GM12878 (cell line): Measurements from ENCODE around the gene HSF2BP. TPM values are rescaled to one million over a fixed set of nuclear protein-coding genes. Genes with fewer than 3 reads are reported as not detected.

ENCODE experiments used
- ATAC-seq: fragments of 200-7000 bp; cut with Tn5 transposase; 3 replicates; pipeline ENCODE4 v1.9.1; 2020; ENCODE audit warnings: mild to moderate bottlenecking, moderate library complexity
- BruUV-seq: library from RNA; stranded (reverse); fragments of 400-500 nt; replicated peaks from 2 replicates; lab custom pipeline; 2021; lab: Mats Ljungman, UMichigan
- CTCF ChIA-PET: fragments of 300-600 bp; sonication (Branson Sonifier 250); formaldehyde crosslinking; extraction: SDS; loops from one replicate; lab custom pipeline; 2021; ENCODE audit warnings: inconsistent platforms; lab: Yijun Ruan, JAX
- POLR2A ChIA-PET: fragments of 350-600 bp; formaldehyde crosslinking; extraction: SDS; loops from one replicate; lab custom pipeline; 2021; ENCODE audit warnings: inconsistent platforms; lab: Charles Lee
- RAD21 ChIA-PET: fragments of 300-600 bp; sonication (Branson Sonifier 250); formaldehyde crosslinking; loops from one replicate; lab custom pipeline; 2023; ENCODE audit warnings: antibody characterized with exemption; ENCODE audit not compliant: unreplicated experiment; lab: Charles Lee
- SMC1A ChIA-PET: fragments of 300-600 bp; sonication (Branson Sonifier 250); formaldehyde crosslinking; loops from one replicate; lab custom pipeline; 2023; ENCODE audit not compliant: unreplicated experiment, uncharacterized antibody; lab: Charles Lee
- DNase-seq: peaks from one replicate; pipeline ENCODE4 v3.0.0-alpha.2; 2011; ENCODE audit warnings: low read depth, low spot score
- FAIRE-seq: peaks from 3 replicates; lab custom pipeline; 2011; peaks lifted over from hg19 to GRCh38; lab: Jason Lieb, UNC
- H2AFZ ChIP-seq: 2 replicates; pipeline ENCODE4 v1.6.0; 2011; ENCODE audit warnings: low read depth, low read length, control low read depth; ENCODE audit not compliant: control insufficient read depth
- H3K27ac ChIP-seq: 2 replicates; pipeline ENCODE4 v1.5.1; 2011; ENCODE audit warnings: control low read depth; ENCODE audit not compliant: control insufficient read depth, insufficient read depth
- H3K27me3 ChIP-seq, 2 experiments: replicated peaks in 1 of 2; 2 replicates each; pipeline versions ENCODE4 v1.6.0 to v1.6.1; 2011; ENCODE audit warnings: low read length in 1 of 2; ENCODE audit not compliant: control insufficient read depth in 2 of 2, insufficient read depth in 2 of 2
- H3K36me3 ChIP-seq, 2 experiments: 2 replicates each; pipeline ENCODE4 v1.5.1; 2011; ENCODE audit warnings: low read length in 1 of 2; ENCODE audit not compliant: control insufficient read depth in 2 of 2, insufficient read depth in 2 of 2
- H3K4me1 ChIP-seq: 2 replicates; pipeline ENCODE4 v1.6.1; 2011; ENCODE audit warnings: mild to moderate bottlenecking, low read length, moderate library complexity, mixed read lengths; ENCODE audit not compliant: control insufficient read depth, insufficient read depth
- H3K4me2 ChIP-seq: 2 replicates; pipeline ENCODE4 v1.6.0; 2011; ENCODE audit warnings: control low read depth; ENCODE audit not compliant: control insufficient read depth, insufficient read depth
- H3K4me3 ChIP-seq: fragments of 200-600 bp; sonication (generic); 2 replicates; pipeline ENCODE4 v1.5.1; 2016
- H3K79me2 ChIP-seq: 2 replicates; pipeline ENCODE4 v1.6.0; 2011; ENCODE audit warnings: low read length; ENCODE audit not compliant: control insufficient read depth, insufficient read depth
- H3K9ac ChIP-seq: 2 replicates; pipeline ENCODE4 v1.8.0; 2011; ENCODE audit warnings: low read length, control low read depth, mixed read lengths; ENCODE audit not compliant: control insufficient read depth, insufficient read depth
- H3K9me3 ChIP-seq: replicated peaks from 3 replicates; pipeline ENCODE4 v1.5.1; 2011; ENCODE audit warnings: mild to moderate bottlenecking, low read length; ENCODE audit not compliant: control insufficient read depth, insufficient read depth
- H4K20me1 ChIP-seq: 2 replicates; pipeline ENCODE4 v1.6.0; 2011; ENCODE audit not compliant: control insufficient read depth, insufficient read depth
- DPF2 ChIP-seq: fragments of 450-650 bp; IDR thresholded peaks from 2 replicates; pipeline ENCODE4 v1.6.1; 2017; ENCODE audit warnings: mild to moderate bottlenecking
- EGR1 ChIP-seq, 2 experiments: IDR thresholded peaks; 1 replicate in 1 of 2; 2 replicates in 1 of 2; pipeline ENCODE4 v1.6.1; 2011 to 2012; ENCODE audit warnings: low read depth in 2 of 2, low read length in 2 of 2, borderline replicate concordance in 1 of 2, mild to moderate bottlenecking in 1 of 2, moderate library complexity in 1 of 2
- EZH2 ChIP-seq: IDR thresholded peaks from 2 replicates; pipeline ENCODE4 v1.6.1; 2012; ENCODE audit warnings: low read depth, mild to moderate bottlenecking, control low read depth, inconsistent platforms, low read length, borderline replicate concordance; ENCODE audit not compliant: control insufficient read depth
- HDAC2 ChIP-seq: fragments of 200-600 bp; sonication (generic); IDR thresholded peaks from 2 replicates; pipeline ENCODE4 v1.6.1; 2017
- HDAC6 ChIP-seq: fragments of 200-600 bp; sonication (generic); IDR thresholded peaks from one replicate; pipeline ENCODE4 v1.8.0; 2017; ENCODE audit warnings: antibody characterized with exemption; ENCODE audit not compliant: unreplicated experiment
- MTA2 ChIP-seq: fragments of 450-650 bp; IDR thresholded peaks from 2 replicates; pipeline ENCODE4 v1.6.1; 2016; ENCODE audit warnings: low read depth, mild to moderate bottlenecking, moderate library complexity
- NFIC ChIP-seq: IDR thresholded peaks from 2 replicates; pipeline ENCODE4 v1.6.1; 2012; ENCODE audit warnings: low read depth, mild to moderate bottlenecking, inconsistent platforms, low read length, moderate library complexity
- NRF1 ChIP-seq: conservative IDR thresholded peaks from 2 replicates; pipeline ENCODE4 v1.6.1; 2011; ENCODE audit warnings: mild to moderate bottlenecking, low read depth, low read length, improper control_type of control experiment
- STAT3 ChIP-seq: IDR thresholded peaks from 2 replicates; pipeline ENCODE4 v1.6.1; 2011; ENCODE audit warnings: low read depth, low read length, improper control_type of control experiment
- SUZ12 ChIP-seq: fragments of 200-600 bp; sonication (generic); IDR thresholded peaks from one replicate; pipeline ENCODE4 v1.6.1; 2018; ENCODE audit warnings: antibody characterized with exemption, mild to moderate bottlenecking; ENCODE audit not compliant: unreplicated experiment
- TBL1XR1 ChIP-seq: IDR thresholded peaks from 2 replicates; pipeline ENCODE4 v1.6.1; 2012; ENCODE audit warnings: low read depth, low read length, improper control_type of control experiment
- WGBS: methylation state at CpG from one replicate; pipeline ENCODE4 v1.1.6; 2016; ENCODE audit warnings: low lambda C conversion rate; ENCODE audit not compliant: insufficient replicate concordance, insufficient coverage; ENCODE audit errors: missing lambda C conversion rate; 5-methylcytosine and 5-hydroxymethylcytosine counted together
- in situ Hi-C: fragments of 300-500 bp; cut with MboI; formaldehyde crosslinking; loops from 9 replicates; pipeline ENCODE4 v1.14.3; 2018; ENCODE audit warnings: mixed read lengths
- intact Hi-C: fragments of 100-400 bp; cut with micrococcal nuclease; formaldehyde crosslinking; loops from one replicate; pipeline ENCODE4 v1.14.2; 2022; ENCODE audit not compliant: unreplicated experiment
- polyA plus RNA-seq, 11 experiments: library from polyadenylated mRNA; depleted of rRNA in 4 of 11; unstranded in 6 of 11; stranded (reverse) in 5 of 11; fragments of >200 nt; fragmentation: Nextera tagmentation in 4 of 11; fragmentation: Illumina TruSeq in 1 of 11; extraction: Ambion mirVana in 4 of 11; extraction: Trizol in 1 of 11; gene quantifications; 1 replicate in 1 of 11; 2 replicates in 10 of 11; pipeline versions ENCODE4 v1.2.1 to v1.2.3, GENCODE V29; 2011 to 2016; ENCODE audit warnings: inconsistent platforms in 2 of 11, missing spikeins in 2 of 11, low read depth in 1 of 11
- total RNA-seq, 4 experiments: library from RNA; depleted of rRNA in 3 of 4; stranded (reverse); fragments of >200 nt in 3 of 4; fragmentation: Illumina TruSeq in 1 of 4; extraction: Trizol in 1 of 4; gene quantifications; 2 replicates each; pipeline versions ENCODE4 v1.2.1 to v1.2.3, GENCODE V29; 2013 to 2021
- TF ChIP-seq, protein P1 (sequence below): fragments of 450-650 bp; IDR thresholded peaks from 2 replicates; pipeline ENCODE4 v1.6.1; 2018; ENCODE audit warnings: mild to moderate bottlenecking, low read depth, moderate library complexity; ENCODE audit not compliant: partially characterized antibody
- TF ChIP-seq, protein P2 (sequence below): fragments of 450-650 bp; IDR thresholded peaks from 2 replicates; pipeline ENCODE4 v1.6.1; 2016; ENCODE audit warnings: mild to moderate bottlenecking, moderate library complexity, borderline replicate concordance

Gene HSF2BP
- total and polyA plus RNA-seq, 10 of the 15 experiments (the other 5 are each of a cell fraction or from before 2014, with no cell fraction given): 0.07 to 0.81 (median 0.35) TPM

DNA sequence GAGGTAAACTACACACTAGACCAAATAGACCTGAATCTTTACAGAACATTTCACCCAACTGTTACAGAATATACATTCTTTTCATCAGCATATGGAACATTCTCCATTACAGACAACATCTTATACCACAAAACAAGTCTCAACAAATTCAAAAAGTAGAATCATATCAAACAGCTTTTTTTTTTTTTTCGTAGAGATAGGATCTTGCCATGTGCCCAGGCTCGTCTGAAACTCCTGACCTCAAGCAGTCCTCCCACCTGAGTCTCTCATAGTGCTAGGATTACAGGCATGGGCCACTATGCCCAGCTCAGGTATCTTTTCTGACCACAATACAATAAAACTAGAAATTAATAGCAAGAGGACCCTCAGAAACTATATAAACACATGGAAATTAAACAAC, 36.5 kb downstream of the HSF2BP start:
- H3K36me3 ChIP-seq: no peaks in the 10 kb centered on the region
- H3K9ac ChIP-seq: no peak overlapping the region
- ChIA-PET POLR2A (no interaction called here), SMC1A (interaction anchor here (1.2 kb wide), 1 partner anchor 22 kb away, joined by 3 read pairs; no protein-coding TSS in a partner anchor), RAD21 (no interaction called here), CTCF (interaction anchor here (1.1 to 1.6 kb wide), 2 partner anchors 12 to 22 kb away, joined by 3 to 5 read pairs; no protein-coding TSS in a partner anchor)
- DNase-seq (no peak), ATAC-seq (no peak), FAIRE-seq (no peak)
- peaks cover 3% of the 10 kb centered on the region; the same call in 2 of the 3 replicates for H3K9me3 ChIP-seq
- no peaks in the 10 kb centered on the region for H3K4me1 ChIP-seq
- H2AFZ ChIP-seq: no peak overlapping the region
- no peak overlapping the region for H3K27ac ChIP-seq
- intact Hi-C loops: no loop called here
- in situ Hi-C loops: no loop called here
- 70% methylated on average over 2 of the region's 2 CpGs for WGBS
- BruUV-seq: no TSS peak
- TF ChIP-seq EGR1 (IDR thresholded peaks at IDR 0.05; ENCODE audit: borderline replicate concordance in 1 of 2, low read depth in 2 of 2, low read length in 2 of 2) (no peak), MTA2 (no peak), NRF1 (no peak), NFIC (no peak), STAT3 (no peak), HDAC2 (no peak), DPF2 (no peak), SUZ12 (no peak), EZH2 (no peak), TBL1XR1 (no peak), HDAC6 (no peak)
- TF ChIP-seq, protein P1, sequence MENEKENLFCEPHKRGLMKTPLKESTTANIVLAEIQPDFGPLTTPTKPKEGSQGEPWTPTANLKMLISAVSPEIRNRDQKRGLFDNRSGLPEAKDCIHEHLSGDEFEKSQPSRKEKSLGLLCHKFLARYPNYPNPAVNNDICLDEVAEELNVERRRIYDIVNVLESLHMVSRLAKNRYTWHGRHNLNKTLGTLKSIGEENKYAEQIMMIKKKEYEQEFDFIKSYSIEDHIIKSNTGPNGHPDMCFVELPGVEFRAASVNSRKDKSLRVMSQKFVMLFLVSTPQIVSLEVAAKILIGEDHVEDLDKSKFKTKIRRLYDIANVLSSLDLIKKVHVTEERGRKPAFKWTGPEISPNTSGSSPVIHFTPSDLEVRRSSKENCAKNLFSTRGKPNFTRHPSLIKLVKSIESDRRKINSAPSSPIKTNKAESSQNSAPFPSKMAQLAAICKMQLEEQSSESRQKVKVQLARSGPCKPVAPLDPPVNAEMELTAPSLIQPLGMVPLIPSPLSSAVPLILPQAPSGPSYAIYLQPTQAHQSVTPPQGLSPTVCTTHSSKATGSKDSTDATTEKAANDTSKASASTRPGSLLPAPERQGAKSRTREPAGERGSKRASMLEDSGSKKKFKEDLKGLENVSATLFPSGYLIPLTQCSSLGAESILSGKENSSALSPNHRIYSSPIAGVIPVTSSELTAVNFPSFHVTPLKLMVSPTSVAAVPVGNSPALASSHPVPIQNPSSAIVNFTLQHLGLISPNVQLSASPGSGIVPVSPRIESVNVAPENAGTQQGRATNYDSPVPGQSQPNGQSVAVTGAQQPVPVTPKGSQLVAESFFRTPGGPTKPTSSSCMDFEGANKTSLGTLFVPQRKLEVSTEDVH: no peak
- TF ChIP-seq, protein P2, sequence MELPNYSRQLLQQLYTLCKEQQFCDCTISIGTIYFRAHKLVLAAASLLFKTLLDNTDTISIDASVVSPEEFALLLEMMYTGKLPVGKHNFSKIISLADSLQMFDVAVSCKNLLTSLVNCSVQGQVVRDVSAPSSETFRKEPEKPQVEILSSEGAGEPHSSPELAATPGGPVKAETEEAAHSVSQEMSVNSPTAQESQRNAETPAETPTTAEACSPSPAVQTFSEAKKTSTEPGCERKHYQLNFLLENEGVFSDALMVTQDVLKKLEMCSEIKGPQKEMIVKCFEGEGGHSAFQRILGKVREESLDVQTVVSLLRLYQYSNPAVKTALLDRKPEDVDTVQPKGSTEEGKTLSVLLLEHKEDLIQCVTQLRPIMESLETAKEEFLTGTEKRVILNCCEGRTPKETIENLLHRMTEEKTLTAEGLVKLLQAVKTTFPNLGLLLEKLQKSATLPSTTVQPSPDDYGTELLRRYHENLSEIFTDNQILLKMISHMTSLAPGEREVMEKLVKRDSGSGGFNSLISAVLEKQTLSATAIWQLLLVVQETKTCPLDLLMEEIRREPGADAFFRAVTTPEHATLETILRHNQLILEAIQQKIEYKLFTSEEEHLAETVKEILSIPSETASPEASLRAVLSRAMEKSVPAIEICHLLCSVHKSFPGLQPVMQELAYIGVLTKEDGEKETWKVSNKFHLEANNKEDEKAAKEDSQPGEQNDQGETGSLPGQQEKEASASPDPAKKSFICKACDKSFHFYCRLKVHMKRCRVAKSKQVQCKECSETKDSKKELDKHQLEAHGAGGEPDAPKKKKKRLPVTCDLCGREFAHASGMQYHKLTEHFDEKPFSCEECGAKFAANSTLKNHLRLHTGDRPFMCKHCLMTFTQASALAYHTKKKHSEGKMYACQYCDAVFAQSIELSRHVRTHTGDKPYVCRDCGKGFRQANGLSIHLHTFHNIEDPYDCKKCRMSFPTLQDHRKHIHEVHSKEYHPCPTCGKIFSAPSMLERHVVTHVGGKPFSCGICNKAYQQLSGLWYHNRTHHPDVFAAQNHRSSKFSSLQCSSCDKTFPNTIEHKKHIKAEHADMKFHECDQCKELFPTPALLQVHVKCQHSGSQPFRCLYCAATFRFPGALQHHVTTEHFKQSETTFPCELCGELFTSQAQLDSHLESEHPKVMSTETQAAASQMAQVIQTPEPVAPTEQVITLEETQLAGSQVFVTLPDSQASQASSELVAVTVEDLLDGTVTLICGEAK: no peak
- no peaks in the 10 kb centered on the region for H4K20me1 ChIP-seq
- H3K79me2 ChIP-seq: no peaks in the 10 kb centered on the region
- H3K4me3 ChIP-seq: no peak overlapping the region
- no peak overlapping the region for H3K4me2 ChIP-seq
- peaks cover 0 to 2% of the 10 kb centered on the region in 2 experiments; a peak in 2 of 4 replicates for H3K27me3 ChIP-seq
